Neuronal stem cell (in vitro differentiated cells): ENCODE results near the gene KRTAP16-1.

ENCODE experiments used
- DNase-seq: peaks from one replicate; pipeline ENCODE4 v3.0.0-alpha.2; 2013; ENCODE audit warnings: low spot score
- H2AFZ ChIP-seq: one replicate; pipeline ENCODE4 v1.6.1; 2013; ENCODE audit warnings: mild to moderate bottlenecking, low read length, inconsistent platforms
- H2AK5ac ChIP-seq: 2 replicates; pipeline ENCODE4 v1.6.1; 2013; ENCODE audit warnings: low read depth, mild to moderate bottlenecking, inconsistent platforms, low read length, moderate library complexity, mixed read lengths
- H2BK120ac ChIP-seq: 2 replicates; pipeline ENCODE4 v1.6.1; 2013; ENCODE audit warnings: low read depth, mild to moderate bottlenecking, inconsistent platforms, low read length, moderate library complexity, mixed read lengths
- H2BK12ac ChIP-seq: one replicate; pipeline ENCODE4 v1.6.1; 2013; ENCODE audit warnings: low read length, inconsistent platforms
- H2BK15ac ChIP-seq: 2 replicates; pipeline ENCODE4 v1.6.1; 2013; ENCODE audit warnings: mild to moderate bottlenecking, low read length, inconsistent platforms, mixed read lengths
- H2BK5ac ChIP-seq: one replicate; pipeline ENCODE4 v1.6.1; 2013; ENCODE audit warnings: inconsistent platforms, mild to moderate bottlenecking, low read length, moderate library complexity
- H3K14ac ChIP-seq: one replicate; pipeline ENCODE4 v1.6.1; 2013; ENCODE audit warnings: low read length, inconsistent platforms
- H3K18ac ChIP-seq: 2 replicates; pipeline ENCODE4 v1.6.1; 2013; ENCODE audit warnings: low read length, inconsistent platforms
- H3K23ac ChIP-seq: 2 replicates; pipeline ENCODE4 v1.6.1; 2013; ENCODE audit warnings: low read depth, mild to moderate bottlenecking, mixed read lengths, low read length, inconsistent platforms; ENCODE audit not compliant: poor library complexity
- H3K27ac ChIP-seq: replicated peaks from 3 replicates; pipeline ENCODE4 v1.5.1; 2013; ENCODE audit warnings: low read length, inconsistent platforms
- H3K27me3 ChIP-seq, 3 experiments: 2 replicates each; pipeline ENCODE4 v1.6.1; 2013; ENCODE audit warnings: low read length in 3 of 3, mild to moderate bottlenecking in 2 of 3, inconsistent platforms in 1 of 3, low read depth in 1 of 3, mixed read lengths in 1 of 3, moderate library complexity in 1 of 3; ENCODE audit not compliant: control insufficient read depth in 3 of 3, insufficient read depth in 3 of 3
- H3K36me3 ChIP-seq, 2 donors: replicated peaks in 1 of 2; 2 replicates each; pipeline ENCODE4 v1.6.1; 2013; ENCODE audit warnings: low read length in 2 of 2; ENCODE audit not compliant: control insufficient read depth in 2 of 2, insufficient read depth in 2 of 2
- H3K4ac ChIP-seq: 2 replicates; pipeline ENCODE4 v1.6.1; 2013; ENCODE audit warnings: inconsistent platforms, mild to moderate bottlenecking, low read length, moderate library complexity
- H3K4me1 ChIP-seq, 2 donors: 1 replicate in 1 of 2; 2 replicates in 1 of 2; pipeline ENCODE4 v1.6.1; 2013; ENCODE audit warnings: low read length in 2 of 2, low read depth in 1 of 2; ENCODE audit not compliant: control insufficient read depth in 2 of 2, insufficient read depth in 1 of 2
- H3K4me2 ChIP-seq: one replicate; pipeline ENCODE4 v1.6.1; 2013; ENCODE audit warnings: mild to moderate bottlenecking, low read length, inconsistent platforms; ENCODE audit not compliant: insufficient read depth, poor library complexity, severe bottlenecking
- H3K4me3 ChIP-seq, 2 donors: 2 replicates each; pipeline ENCODE4 v1.5.1; 2013; ENCODE audit warnings: low read length in 2 of 2, mild to moderate bottlenecking in 2 of 2, inconsistent platforms in 1 of 2, moderate library complexity in 1 of 2
- H3K79me1 ChIP-seq: one replicate; pipeline ENCODE4 v1.6.1; 2013; ENCODE audit warnings: low read depth, mild to moderate bottlenecking, inconsistent platforms, low read length, moderate library complexity
- H3K9ac ChIP-seq: one replicate; pipeline ENCODE4 v1.6.1; 2013; ENCODE audit warnings: mild to moderate bottlenecking, low read depth, low read length, inconsistent platforms; ENCODE audit not compliant: poor library complexity
- H3K9me3 ChIP-seq, 2 donors: replicated peaks in 1 of 2; 2 replicates each; pipeline versions ENCODE3 to v1.6.1; 2013; ENCODE audit warnings: low read length in 2 of 2, mild to moderate bottlenecking in 2 of 2, inconsistent platforms in 1 of 2, low read depth in 1 of 2, mixed read lengths in 1 of 2, moderate library complexity in 1 of 2; ENCODE audit not compliant: control insufficient read depth in 2 of 2, insufficient read depth in 1 of 2
- H4K8ac ChIP-seq: one replicate; pipeline ENCODE4 v1.6.1; 2013; ENCODE audit warnings: low read depth, mild to moderate bottlenecking, inconsistent platforms, low read length, moderate library complexity
- H4K91ac ChIP-seq: one replicate; pipeline ENCODE4 v1.6.1; 2013; ENCODE audit warnings: low read length, low read depth, mild to moderate bottlenecking, inconsistent platforms; ENCODE audit not compliant: poor library complexity
- WGBS, 2 donors: extraction: QIAGEN DNeasy Blood & Tissue Kit; methylation state at CpG; one replicate each; pipeline ENCODE4 v1.1.7; 2013; ENCODE audit warnings: missing lambda C conversion rate in 2 of 2, mixed read lengths in 1 of 2; ENCODE audit not compliant: insufficient read length in 2 of 2, insufficient replicate concordance in 1 of 2; ENCODE audit errors: extremely low coverage in 2 of 2; 5-methylcytosine and 5-hydroxymethylcytosine counted together

KRTAP16-1 gene

GRCh38 chr17:41325126-41325525 is 16.0 kb upstream of the KRTAP16-1 start:
- Histone ChIP-seq H3K27ac (no peak overlapping the region), H2BK15ac (peak overlapping the region; percentile 82), H3K9me3 (no peaks in the 10 kb centered on the region), H2BK5ac (no peak overlapping the region), H4K8ac (no peak overlapping the region), H3K79me1 (no peaks in the 10 kb centered on the region), H3K4me1 (no peaks in the 10 kb centered on the region), H2AFZ (no peak overlapping the region), H2AK5ac (peak overlapping the region; percentile 96), H3K23ac (peak overlapping the region; percentile 46), H3K36me3 (no peaks in the 10 kb centered on the region), H3K9ac (no peak overlapping the region), H2BK120ac (no peak overlapping the region), H3K27me3 (no peaks in the 10 kb centered on the region), H3K18ac (peak overlapping the region; percentile 44), H4K91ac (no peak overlapping the region), H3K4me2 (no peak overlapping the region), H3K4ac (no peak overlapping the region), H2BK12ac (no peak overlapping the region), H3K14ac (no peak overlapping the region), H3K4me3 (no peak overlapping the region)
- WGBS, 2 donors = no CpG with 5 or more reads among the region's 10 CpGs
- DNase-seq = no peak

GRCh38 chr17:41324180-41325075 is 15.3 kb upstream of the KRTAP16-1 start:
- no peak overlapping the region for H4K8ac ChIP-seq
- H3K9me3 ChIP-seq = no peaks in the 10 kb centered on the region
- H2BK15ac ChIP-seq = no peak overlapping the region
- H2AFZ ChIP-seq = no peak overlapping the region
- no peaks in the 10 kb centered on the region for H3K36me3 ChIP-seq
- H3K9ac ChIP-seq = no peak overlapping the region
- H2BK5ac ChIP-seq = no peak overlapping the region
- H3K4me1 ChIP-seq = no peaks in the 10 kb centered on the region
- no peak overlapping the region for H3K14ac ChIP-seq
- H3K79me1 ChIP-seq = no peaks in the 10 kb centered on the region
- H3K23ac ChIP-seq = no peak overlapping the region
- no peak overlapping the region for H3K27ac ChIP-seq
- H2BK120ac ChIP-seq = no peak overlapping the region
- peak overlapping the region; percentile 91 for H2AK5ac ChIP-seq
- H3K18ac ChIP-seq = peak overlapping the region; percentile 79
- H3K27me3 ChIP-seq = no peaks in the 10 kb centered on the region
- H2BK12ac ChIP-seq = peak overlapping the region; percentile 85
- no peak overlapping the region for H3K4me3 ChIP-seq
- H3K4me2 ChIP-seq = no peak overlapping the region
- no peak overlapping the region for H3K4ac ChIP-seq
- DNase-seq = peak; percentile 12
- no peak overlapping the region for H4K91ac ChIP-seq
- no CpG with 5 or more reads among the region's 16 CpGs for WGBS, 2 donors

GRCh38 chr17:41322903-41323895 is 14.1 kb upstream of the KRTAP16-1 start:
- H2BK5ac ChIP-seq = peak overlapping the region; percentile 59
- H3K27me3 ChIP-seq = no peaks in the 10 kb centered on the region
- no peaks in the 10 kb centered on the region for H3K9me3 ChIP-seq
- no peaks in the 10 kb centered on the region for H3K4me1 ChIP-seq
- H4K8ac ChIP-seq = no peak overlapping the region
- peak overlapping the region; percentile 70 for H3K18ac ChIP-seq
- no peak for DNase-seq
- no peak overlapping the region for H3K14ac ChIP-seq
- H3K23ac ChIP-seq = no peak overlapping the region
- no peak overlapping the region for H3K4me3 ChIP-seq
- H3K9ac ChIP-seq = no peak overlapping the region
- no CpG with 5 or more reads among the region's 11 CpGs for WGBS, 2 donors
- no peak overlapping the region for H3K27ac ChIP-seq
- no peaks in the 10 kb centered on the region for H3K36me3 ChIP-seq
- H2BK12ac ChIP-seq = peak overlapping the region; percentile 44
- H2AK5ac ChIP-seq = peak overlapping the region; percentile 80
- no peak overlapping the region for H2BK120ac ChIP-seq
- no peaks in the 10 kb centered on the region for H3K79me1 ChIP-seq
- no peak overlapping the region for H4K91ac ChIP-seq
- H3K4me2 ChIP-seq = no peak overlapping the region
- peak overlapping the region; percentile 10 for H2BK15ac ChIP-seq
- H2AFZ ChIP-seq = no peak overlapping the region
- no peak overlapping the region for H3K4ac ChIP-seq
